K562 (cell line): ENCODE data around the gene PDE3A. TPM values are rescaled to one million over a fixed set of nuclear protein-coding genes. Genes with fewer than 3 reads are reported as not detected.

Source experiments
- ATAC-seq: fragments of 200-7000 bp; cut with Tn5 transposase; 3 replicates; pipeline ENCODE4 v1.9.1; 2020; ENCODE audit warnings: moderate library complexity
- BruUV-seq: library from RNA; stranded (reverse); fragments of 400-500 nt; replicated peaks from 2 replicates; lab custom pipeline; 2021; lab: Mats Ljungman, UMichigan
- CTCF ChIA-PET: fragments of 300-600 bp; formaldehyde crosslinking; extraction: SDS; loops from one replicate; lab custom pipeline; 2021; ENCODE audit warnings: low intra/inter-chr PET ratio; lab: Yijun Ruan, JAX
- POLR2A ChIA-PET: fragments of 300-600, 350-650 bp; sonication (Branson Sonifier 250); formaldehyde crosslinking; extraction: SDS; loops from one replicate; lab custom pipeline; 2021; ENCODE audit warnings: antibody characterized with exemption, inconsistent platforms; lab: Yijun Ruan, JAX
- DNase-seq, 4 experiments: peaks; one replicate each; pipeline versions ENCODE4 v3.0.0 to v3.0.0-alpha.2; 2011 to 2018; ENCODE audit warnings: low spot score in 3 of 4, mixed read lengths in 3 of 4; ENCODE audit errors: extremely low read depth in 1 of 4
- FAIRE-seq: peaks from 2 replicates; lab custom pipeline; 2011; peaks lifted over from hg19 to GRCh38; lab: Jason Lieb, UNC
- H2AFZ ChIP-seq: 2 replicates; pipeline ENCODE4 v1.6.0; 2011; ENCODE audit warnings: low read depth, low read length, control low read depth, inconsistent platforms
- H3K27ac ChIP-seq: fragments of 200-600 bp; 3 replicates; pipeline ENCODE4 v1.8.0; 2011; ENCODE audit warnings: low read depth, mild to moderate bottlenecking, control low read depth, inconsistent platforms, low read length, moderate library complexity, mixed read lengths; ENCODE audit errors: extremely low read depth
- H3K27me3 ChIP-seq, 2 experiments: fragments of 300-600 bp in 1 of 2; 2 replicates in 1 of 2; 3 replicates in 1 of 2; pipeline versions ENCODE4 v1.6.0 to v1.8.0; 2011; ENCODE audit warnings: inconsistent platforms in 2 of 2, low read length in 2 of 2, mild to moderate bottlenecking in 1 of 2, mixed read lengths in 1 of 2, moderate library complexity in 1 of 2; ENCODE audit not compliant: control insufficient read depth in 2 of 2, insufficient read depth in 2 of 2
- H3K36me3 ChIP-seq: fragments of 300-600 bp; 3 replicates; pipeline ENCODE4 v1.8.0; 2011; ENCODE audit warnings: mild to moderate bottlenecking, low read length, inconsistent platforms; ENCODE audit not compliant: control insufficient read depth, insufficient read depth
- H3K4me1 ChIP-seq, 2 experiments: fragments of 200-600 bp in 1 of 2; replicated peaks in 1 of 2; 2 replicates in 1 of 2; 3 replicates in 1 of 2; pipeline versions ENCODE4 v1.5.1 to v1.8.0; 2011; ENCODE audit warnings: inconsistent platforms in 2 of 2, low read length in 2 of 2, mild to moderate bottlenecking in 1 of 2, mixed read lengths in 1 of 2, moderate library complexity in 1 of 2; ENCODE audit not compliant: control insufficient read depth in 2 of 2, insufficient read depth in 2 of 2
- H3K4me2 ChIP-seq: 2 replicates; pipeline ENCODE4 v1.6.1; 2011; ENCODE audit warnings: low read length, control low read depth, inconsistent platforms, mixed read lengths; ENCODE audit not compliant: insufficient read depth
- H3K4me3 ChIP-seq: fragments of 200-600 bp; sonication (generic), shearing (Covaris generic); 2 replicates; pipeline ENCODE4 v1.5.1; 2016; ENCODE audit warnings: control low read depth, inconsistent platforms
- H3K79me2 ChIP-seq: fragments of 200-600 bp; 3 replicates; pipeline ENCODE4 v1.8.0; 2011; ENCODE audit warnings: low read length, inconsistent platforms; ENCODE audit not compliant: control insufficient read depth, insufficient read depth
- H3K9ac ChIP-seq, 2 experiments: 2 replicates each; pipeline versions ENCODE4 v1.6.0 to v1.6.1; 2011; ENCODE audit warnings: low read depth in 2 of 2, low read length in 2 of 2, control low read depth in 1 of 2, inconsistent platforms in 1 of 2, mild to moderate bottlenecking in 1 of 2, mixed read lengths in 1 of 2; ENCODE audit not compliant: insufficient read depth in 1 of 2
- H3K9me1 ChIP-seq: one replicate; pipeline ENCODE4 v1.6.0; 2011; ENCODE audit warnings: inconsistent platforms, mild to moderate bottlenecking, low read length, moderate library complexity; ENCODE audit not compliant: control insufficient read depth, insufficient read depth
- H3K9me3 ChIP-seq: replicated peaks from 2 replicates; pipeline ENCODE4 v1.5.1; 2011; ENCODE audit warnings: low read depth, low read length, inconsistent platforms; ENCODE audit not compliant: control insufficient read depth, insufficient read depth
- H4K20me1 ChIP-seq: replicated peaks from 2 replicates; pipeline ENCODE4 v1.6.1; 2011; ENCODE audit warnings: low read length, inconsistent platforms, mixed read lengths; ENCODE audit not compliant: control insufficient read depth, insufficient read depth
- ARID1B ChIP-seq: fragments of 450-650 bp; IDR thresholded peaks from 2 replicates; pipeline ENCODE4 v1.6.1; 2016; ENCODE audit warnings: antibody characterized with exemption, mild to moderate bottlenecking, inconsistent platforms
- HDAC8 ChIP-seq: fragments of 450-650 bp; IDR thresholded peaks from 2 replicates; pipeline ENCODE4 v1.6.1; 2016; ENCODE audit warnings: mild to moderate bottlenecking, missing genetic modification characterization, moderate library complexity, missing compliant biosample characterization
- MED1 ChIP-seq: sonication (generic); formaldehyde crosslinking; IDR thresholded peaks from 2 replicates; pipeline ENCODE4 v1.8.1; 2023; ENCODE audit warnings: missing genetic modification reagents, borderline replicate concordance
- MTF1 ChIP-seq: fragments of 250-450 bp; sonication (Bioruptor Pico); IDR thresholded peaks from 2 replicates; pipeline ENCODE4 v1.9.0; 2021; ENCODE audit warnings: moderate library complexity, mild to moderate bottlenecking, inconsistent platforms, borderline replicate concordance
- NR1H2 ChIP-seq: sonication (generic); formaldehyde crosslinking; IDR thresholded peaks from 2 replicates; pipeline ENCODE4 v1.4.0; 2020; ENCODE audit warnings: mild to moderate bottlenecking, missing genetic modification reagents
- RBM34 ChIP-seq: fragments of 200-400 bp; formaldehyde crosslinking; IDR thresholded peaks from 2 replicates; pipeline ENCODE4 v1.6.1; 2018; ENCODE audit warnings: low read length, borderline replicate concordance; ENCODE audit not compliant: insufficient read depth
- SAFB ChIP-seq: fragments of 200-400 bp; formaldehyde crosslinking; IDR thresholded peaks from 2 replicates; pipeline ENCODE4 v1.6.1; 2017; ENCODE audit warnings: low read depth, low read length, borderline replicate concordance
- ZNF133 ChIP-seq: fragments of 250-450 bp; sonication (Bioruptor Pico); IDR thresholded peaks from 2 replicates; pipeline ENCODE4 v1.4.0; 2020; ENCODE audit warnings: mild to moderate bottlenecking
- ZNF23 ChIP-seq: fragments of 250-450 bp; sonication (Bioruptor Pico); IDR thresholded peaks from 2 replicates; pipeline ENCODE4 v1.4.0; 2020; ENCODE audit warnings: mild to moderate bottlenecking
- ZNF79 ChIP-seq: fragments of 250-450 bp; sonication (Bioruptor Pico); IDR thresholded peaks from 2 replicates; pipeline ENCODE4 v1.4.0; 2020; ENCODE audit warnings: low read depth, mild to moderate bottlenecking, moderate library complexity
- ZSCAN29 ChIP-seq: fragments of 450-650 bp; IDR thresholded peaks from 2 replicates; pipeline ENCODE4 v1.6.1; 2017
- WGBS: fragments of 100-300 bp; shearing (Covaris generic); methylation state at CpG from one replicate; pipeline ENCODE4 v1.1.6; 2016; ENCODE audit warnings: low coverage, mixed read lengths; ENCODE audit not compliant: insufficient coverage; ENCODE audit errors: missing lambda C conversion rate; 5-methylcytosine and 5-hydroxymethylcytosine counted together
- in situ Hi-C: fragments of 300-500 bp; cut with MboI; formaldehyde crosslinking; loops from 4 replicates; pipeline ENCODE4 v1.15.0; 2018; ENCODE audit warnings: inconsistent platforms, mixed read lengths
- intact Hi-C: fragments of 100-400 bp; cut with micrococcal nuclease; formaldehyde crosslinking; loops from 2 replicates; pipeline ENCODE4 v1.14.2; 2022
- polyA plus RNA-seq, 8 experiments: library from polyadenylated mRNA; depleted of rRNA in 4 of 8; stranded (reverse) in 5 of 8; unstranded in 3 of 8; fragments of >200 nt; fragmentation: Nextera tagmentation in 2 of 8; fragmentation: Illumina TruSeq in 1 of 8; extraction: Ambion mirVana in 2 of 8; extraction: Trizol in 1 of 8; gene quantifications; 2 replicates each; pipeline versions ENCODE4 v1.2.1 to v1.2.3, GENCODE V29; 2011 to 2014; ENCODE audit warnings: inconsistent platforms in 1 of 8, missing spikeins in 1 of 8
- total RNA-seq, 7 experiments: library from RNA; depleted of rRNA in 6 of 7; stranded (reverse); fragments of >200 nt in 6 of 7; fragmentation: Illumina TruSeq in 2 of 7; extraction: Trizol in 2 of 7; gene quantifications; 2 replicates each; pipeline versions ENCODE4 v1.2.1 to v1.2.3, GENCODE V29; 2011 to 2021; ENCODE audit warnings: low replicate concordance in 1 of 7
- TF ChIP-seq, protein P1 (sequence below), 3 experiments: fragments of 200-800 bp in 1 of 3; fragments of 250-450 bp in 1 of 3; fragments of 450-650 bp in 1 of 3; sonication (Bioruptor Pico) in 1 of 3; sonication (Bioruptor generic) in 1 of 3; formaldehyde crosslinking in 1 of 3; IDR thresholded peaks; 2 replicates each; pipeline versions ENCODE4 v1.6.1 to v1.8.0; 2016 to 2022; ENCODE audit warnings: mild to moderate bottlenecking in 2 of 3, missing genetic modification characterization in 2 of 3, missing compliant biosample characterization in 1 of 3, moderate library complexity in 1 of 3

PDE3A gene
- total and polyA plus RNA-seq, 9 of the 15 experiments (the other 6 are each of a cell fraction or from before 2014, with no cell fraction given): 0.02 TPM; not detected in 8

- H3K27ac ChIP-seq: no peak overlapping the region
Measured at GRCh38 chr12:20525064-20525610, 156.8 kb downstream of the PDE3A start.

More at GRCh38 chr12:20525064-20525610, 156.8 kb downstream of the PDE3A start:
- no peaks in the 10 kb centered on the region for H3K9me3 ChIP-seq
- no peak overlapping the region for H2AFZ ChIP-seq
- FAIRE-seq: no peak
- no peaks in the 10 kb centered on the region for H3K79me2 ChIP-seq
- no peak for DNase-seq
- intact Hi-C loops: no loop called here
- in situ Hi-C loops: no loop called here
- H3K9ac ChIP-seq: no peak overlapping the region
- TF ChIP-seq ZNF133 (CRISPR knock-in tag) (no peak), ZSCAN29 (no peak), SAFB (no peak), ZNF23 (CRISPR knock-in tag) (no peak), ARID1B (no peak), RBM34 (no peak), MTF1 (no peak), HDAC8 (tag) (no peak), NR1H2 (CRISPR knock-in tag) (no peak), ZNF79 (CRISPR knock-in tag) (no peak), MED1 (CRISPR knock-in tag) (no peak)
- TF ChIP-seq, protein P1, sequence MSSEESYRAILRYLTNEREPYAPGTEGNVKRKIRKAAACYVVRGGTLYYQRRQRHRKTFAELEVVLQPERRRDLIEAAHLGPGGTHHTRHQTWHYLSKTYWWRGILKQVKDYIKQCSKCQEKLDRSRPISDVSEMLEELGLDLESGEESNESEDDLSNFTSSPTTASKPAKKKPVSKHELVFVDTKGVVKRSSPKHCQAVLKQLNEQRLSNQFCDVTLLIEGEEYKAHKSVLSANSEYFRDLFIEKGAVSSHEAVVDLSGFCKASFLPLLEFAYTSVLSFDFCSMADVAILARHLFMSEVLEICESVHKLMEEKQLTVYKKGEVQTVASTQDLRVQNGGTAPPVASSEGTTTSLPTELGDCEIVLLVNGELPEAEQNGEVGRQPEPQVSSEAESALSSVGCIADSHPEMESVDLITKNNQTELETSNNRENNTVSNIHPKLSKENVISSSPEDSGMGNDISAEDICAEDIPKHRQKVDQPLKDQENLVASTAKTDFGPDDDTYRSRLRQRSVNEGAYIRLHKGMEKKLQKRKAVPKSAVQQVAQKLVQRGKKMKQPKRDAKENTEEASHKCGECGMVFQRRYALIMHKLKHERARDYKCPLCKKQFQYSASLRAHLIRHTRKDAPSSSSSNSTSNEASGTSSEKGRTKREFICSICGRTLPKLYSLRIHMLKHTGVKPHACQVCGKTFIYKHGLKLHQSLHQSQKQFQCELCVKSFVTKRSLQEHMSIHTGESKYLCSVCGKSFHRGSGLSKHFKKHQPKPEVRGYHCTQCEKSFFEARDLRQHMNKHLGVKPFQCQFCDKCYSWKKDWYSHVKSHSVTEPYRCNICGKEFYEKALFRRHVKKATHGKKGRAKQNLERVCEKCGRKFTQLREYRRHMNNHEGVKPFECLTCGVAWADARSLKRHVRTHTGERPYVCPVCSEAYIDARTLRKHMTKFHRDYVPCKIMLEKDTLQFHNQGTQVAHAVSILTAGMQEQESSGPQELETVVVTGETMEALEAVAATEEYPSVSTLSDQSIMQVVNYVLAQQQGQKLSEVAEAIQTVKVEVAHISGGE (CRISPR knock-in tag; IDR thresholded peaks at IDR 0.05): no peak
- ChIA-PET CTCF (no interaction called here), POLR2A (no interaction called here)
- BruUV-seq: no TSS peak
- H3K9me1 ChIP-seq: no peaks in the 10 kb centered on the region
- no peak overlapping the region for H3K4me2 ChIP-seq
- WGBS: 0% methylated on average over 3 of the region's 4 CpGs
- no peak for ATAC-seq
- no peaks in the 10 kb centered on the region for H3K4me1 ChIP-seq
- H3K4me3 ChIP-seq: no peak overlapping the region
- no peaks in the 10 kb centered on the region for H3K36me3 ChIP-seq
- no peaks in the 10 kb centered on the region for H3K27me3 ChIP-seq
- H4K20me1 ChIP-seq: no peaks in the 10 kb centered on the region
